ENCODE measurements around the gene SHMT2.

SHMT2 gene

DNA sequence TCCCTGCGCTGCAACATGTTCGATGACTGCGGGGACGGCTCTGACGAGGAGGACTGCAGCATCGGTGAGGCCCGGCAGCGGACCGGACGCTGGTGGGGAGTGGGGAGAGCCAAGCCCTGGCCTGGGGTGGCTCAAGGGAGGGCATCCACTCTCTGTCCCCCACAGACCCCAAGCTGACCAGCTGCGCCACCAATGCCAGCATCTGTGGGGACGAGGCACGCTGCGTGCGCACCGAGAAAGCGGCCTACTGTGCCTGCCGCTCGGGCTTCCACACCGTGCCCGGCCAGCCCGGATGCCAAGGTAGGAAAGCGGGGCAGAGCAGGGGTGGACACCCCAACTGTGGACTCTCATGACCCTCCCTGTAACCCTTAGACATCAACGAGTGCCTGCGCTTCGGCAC, 24.3 kb upstream of the SHMT2 start:
- TF ChIP-seq, protein P1, sequence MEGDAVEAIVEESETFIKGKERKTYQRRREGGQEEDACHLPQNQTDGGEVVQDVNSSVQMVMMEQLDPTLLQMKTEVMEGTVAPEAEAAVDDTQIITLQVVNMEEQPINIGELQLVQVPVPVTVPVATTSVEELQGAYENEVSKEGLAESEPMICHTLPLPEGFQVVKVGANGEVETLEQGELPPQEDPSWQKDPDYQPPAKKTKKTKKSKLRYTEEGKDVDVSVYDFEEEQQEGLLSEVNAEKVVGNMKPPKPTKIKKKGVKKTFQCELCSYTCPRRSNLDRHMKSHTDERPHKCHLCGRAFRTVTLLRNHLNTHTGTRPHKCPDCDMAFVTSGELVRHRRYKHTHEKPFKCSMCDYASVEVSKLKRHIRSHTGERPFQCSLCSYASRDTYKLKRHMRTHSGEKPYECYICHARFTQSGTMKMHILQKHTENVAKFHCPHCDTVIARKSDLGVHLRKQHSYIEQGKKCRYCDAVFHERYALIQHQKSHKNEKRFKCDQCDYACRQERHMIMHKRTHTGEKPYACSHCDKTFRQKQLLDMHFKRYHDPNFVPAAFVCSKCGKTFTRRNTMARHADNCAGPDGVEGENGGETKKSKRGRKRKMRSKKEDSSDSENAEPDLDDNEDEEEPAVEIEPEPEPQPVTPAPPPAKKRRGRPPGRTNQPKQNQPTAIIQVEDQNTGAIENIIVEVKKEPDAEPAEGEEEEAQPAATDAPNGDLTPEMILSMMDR (IDR thresholded peaks at IDR 0.05): no peak

DNA sequence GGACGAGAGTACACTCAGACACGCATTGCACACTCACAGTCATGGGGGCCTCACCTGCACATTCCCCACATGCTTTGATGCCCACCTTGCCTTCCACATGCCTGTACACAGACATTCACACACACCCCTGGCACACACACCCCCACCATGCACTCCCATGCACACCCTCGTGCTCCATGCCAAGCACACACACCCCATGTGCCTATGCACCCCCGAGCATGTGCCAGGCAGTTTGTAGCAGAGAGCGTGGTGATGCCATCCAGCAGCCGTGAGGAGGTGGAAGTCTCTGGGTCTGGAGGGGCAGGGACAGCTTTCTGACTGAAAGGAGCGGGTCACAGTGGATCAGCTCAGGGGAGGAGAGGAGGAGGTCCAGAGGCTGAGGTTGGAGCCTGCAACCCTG, 23.6 kb upstream of the SHMT2 start:
- TF ChIP-seq, protein P1 (IDR thresholded peaks at IDR 0.05): no peak

DNA sequence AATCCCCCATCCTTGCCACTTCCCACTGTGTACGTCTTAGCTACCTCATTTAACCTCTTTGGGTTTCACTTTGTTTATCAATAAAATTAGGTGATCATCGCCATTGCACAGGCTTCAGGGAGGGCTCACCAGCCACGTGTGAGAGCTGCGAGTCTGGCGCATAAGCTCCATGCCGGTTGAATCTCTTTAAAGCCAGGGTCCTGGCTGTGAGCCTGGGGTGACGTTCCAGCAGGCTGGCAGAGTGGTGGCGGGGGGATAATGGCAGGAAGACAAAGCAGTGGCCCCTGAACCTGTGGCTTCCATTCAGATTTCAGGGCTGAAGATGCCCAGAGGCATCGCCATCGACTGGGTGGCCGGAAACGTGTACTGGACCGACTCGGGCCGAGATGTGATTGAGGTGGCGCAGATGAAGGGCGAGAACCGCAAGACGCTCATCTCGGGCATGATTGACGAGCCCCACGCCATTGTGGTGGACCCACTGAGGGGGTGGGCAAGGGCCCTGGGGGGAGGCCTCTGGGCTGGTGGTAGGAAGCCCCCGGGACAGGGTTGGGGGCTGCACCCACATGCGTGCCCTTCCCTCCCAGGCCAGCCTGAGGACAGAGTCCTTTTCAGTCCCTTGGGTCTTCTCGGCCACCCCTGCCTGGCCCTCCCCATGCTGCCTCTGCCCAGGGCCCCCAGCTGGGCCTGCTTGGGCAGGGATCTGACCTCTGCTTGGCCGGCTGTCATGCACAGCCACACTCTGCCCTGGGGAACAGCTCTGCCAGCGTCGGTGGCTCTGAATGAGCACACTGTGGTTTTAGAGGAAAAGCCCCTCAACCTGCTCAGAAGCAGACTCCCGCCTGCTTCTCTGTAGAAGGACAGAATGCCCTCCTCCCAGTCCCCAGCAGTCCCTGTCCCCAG, 21.5 kb upstream of the SHMT2 start:
- TF ChIP-seq, protein P1 (IDR thresholded peaks at IDR 0.05): no peak

DNA sequence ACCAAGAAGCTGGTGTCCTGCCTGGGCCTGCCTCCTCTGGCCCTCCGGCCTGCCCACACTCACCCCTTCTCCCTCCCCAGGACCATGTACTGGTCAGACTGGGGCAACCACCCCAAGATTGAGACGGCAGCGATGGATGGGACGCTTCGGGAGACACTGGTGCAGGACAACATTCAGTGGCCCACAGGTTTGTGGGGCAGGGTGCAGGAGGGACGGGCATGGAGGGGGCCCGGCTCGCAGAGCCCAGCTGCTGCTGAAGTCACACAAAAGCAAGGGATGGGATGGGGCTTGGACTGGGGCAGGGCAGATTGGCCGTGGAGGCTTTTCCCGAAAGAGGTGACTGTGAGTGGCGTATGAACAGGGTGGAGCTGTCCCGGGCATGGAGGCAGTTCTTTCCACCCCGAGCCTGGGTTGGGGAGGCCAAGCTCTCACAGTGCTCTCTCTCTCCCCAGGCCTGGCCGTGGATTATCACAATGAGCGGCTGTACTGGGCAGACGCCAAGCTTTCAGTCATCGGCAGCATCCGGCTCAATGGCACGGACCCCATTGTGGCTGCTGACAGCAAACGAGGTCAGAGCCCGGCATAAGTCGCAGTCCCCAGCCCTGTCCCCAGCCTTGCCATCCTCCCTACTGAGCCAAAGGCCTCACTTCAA, 20.8 kb upstream of the SHMT2 start:
- TF ChIP-seq, protein P1 (IDR thresholded peaks at IDR 0.05): no peak

DNA sequence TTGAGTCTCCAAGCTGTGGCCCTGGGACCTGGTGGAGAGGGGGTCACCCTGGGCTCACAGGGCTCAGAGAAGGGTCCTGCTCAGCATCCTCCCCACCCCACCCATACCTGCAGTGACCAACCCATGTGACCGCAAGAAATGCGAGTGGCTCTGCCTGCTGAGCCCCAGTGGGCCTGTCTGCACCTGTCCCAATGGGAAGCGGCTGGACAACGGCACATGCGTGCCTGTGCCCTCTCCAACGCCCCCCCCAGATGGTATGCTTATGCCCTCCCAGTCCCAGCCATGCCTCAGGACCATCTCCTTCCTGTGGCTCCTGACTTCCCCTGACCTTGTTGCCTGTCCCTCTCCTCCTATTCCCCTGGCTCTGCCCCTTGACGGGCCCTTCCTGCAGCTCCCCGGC, 19.6 kb upstream of the SHMT2 start:
- TF ChIP-seq, protein P1 (IDR thresholded peaks at IDR 0.05): no peak

DNA sequence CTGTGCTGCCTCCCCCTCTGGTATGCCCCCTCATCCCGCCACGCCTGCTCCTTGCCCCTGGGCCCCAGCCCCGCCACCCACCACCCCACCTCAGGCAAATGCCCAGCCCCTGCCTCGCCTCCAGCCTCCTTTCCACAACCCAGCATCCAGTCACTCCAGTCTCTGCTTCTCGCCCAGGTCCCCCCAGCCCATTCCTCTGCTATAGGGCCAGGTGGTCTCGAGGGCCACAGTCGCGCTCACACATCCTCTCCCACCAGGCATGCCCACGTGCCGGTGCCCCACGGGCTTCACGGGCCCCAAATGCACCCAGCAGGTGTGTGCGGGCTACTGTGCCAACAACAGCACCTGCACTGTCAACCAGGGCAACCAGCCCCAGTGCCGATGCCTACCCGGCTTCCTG, 19.1 kb upstream of the SHMT2 start:
- TF ChIP-seq, protein P1 (IDR thresholded peaks at IDR 0.05): no peak

DNA sequence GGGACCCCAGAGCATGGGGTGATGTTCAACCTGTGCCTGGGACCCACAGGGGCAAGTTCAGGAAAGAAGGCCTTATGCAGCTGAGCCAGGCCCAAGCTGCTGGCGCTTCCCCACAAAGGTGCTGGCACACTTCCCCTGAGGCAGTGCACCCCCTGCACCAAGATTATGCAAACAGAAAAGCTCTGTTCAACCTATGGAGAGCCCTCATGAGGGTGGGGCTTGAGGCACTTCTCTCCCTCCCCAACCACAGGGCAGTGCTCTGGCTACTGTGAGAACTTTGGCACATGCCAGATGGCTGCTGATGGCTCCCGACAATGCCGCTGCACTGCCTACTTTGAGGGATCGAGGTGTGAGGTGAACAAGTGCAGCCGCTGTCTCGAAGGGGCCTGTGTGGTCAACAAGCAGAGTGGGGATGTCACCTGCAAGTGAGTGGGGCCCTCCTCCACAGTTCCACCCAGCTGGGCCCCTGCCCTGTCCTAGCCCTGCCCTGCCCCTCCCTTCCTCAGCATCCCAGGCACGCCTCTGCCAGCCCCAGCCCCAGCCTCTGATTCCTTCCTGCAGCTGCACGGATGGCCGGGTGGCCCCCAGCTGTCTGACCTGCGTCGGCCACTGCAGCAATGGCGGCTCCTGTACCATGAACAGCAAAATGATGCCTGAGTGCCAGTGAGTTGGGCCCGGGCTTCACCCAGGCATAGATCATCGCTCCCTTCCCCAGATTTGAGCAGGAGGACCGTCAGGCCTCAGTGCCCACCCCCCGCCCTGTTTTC, 18.4 kb upstream of the SHMT2 start:
- TF ChIP-seq, protein P1 (IDR thresholded peaks at IDR 0.05): no peak
